Subcutaneous abdominal adipose tissue (tissue), 5 donors: ENCODE results near the gene SIGLEC14.
A peak's percentile ranks its signal among the peaks of the same experiment; 100 is the strongest.
"Not testable (repeated sequence)": the region's sequence is repeated elsewhere in the genome, so short reads cannot be mapped to it uniquely, and the experiment has no call there.

Experiments used
- H3K27ac ChIP-seq: one replicate; pipeline ENCODE4 v1.7.0; 2013; ENCODE audit warnings: low read depth, mild to moderate bottlenecking, inconsistent platforms, low read length, moderate library complexity
- H3K27me3 ChIP-seq, 5 donors: one replicate each; pipeline ENCODE4 v1.7.0; 2013; ENCODE audit warnings: low read length in 5 of 5, inconsistent platforms in 1 of 5; ENCODE audit not compliant: control insufficient read depth in 5 of 5, insufficient read depth in 4 of 5
- H3K36me3 ChIP-seq, 5 donors: one replicate each; pipeline ENCODE4 v1.7.0; 2013; ENCODE audit warnings: low read length in 5 of 5; ENCODE audit not compliant: control insufficient read depth in 5 of 5, insufficient read depth in 5 of 5
- H3K4me1 ChIP-seq, 5 donors: one replicate each; pipeline ENCODE4 v1.7.0; 2013; ENCODE audit warnings: low read length in 5 of 5, mild to moderate bottlenecking in 3 of 5, moderate library complexity in 1 of 5; ENCODE audit not compliant: control insufficient read depth in 5 of 5, insufficient read depth in 5 of 5
- H3K4me3 ChIP-seq, 5 donors: one replicate each; pipeline ENCODE4 v1.7.0; 2013; ENCODE audit warnings: low read length in 5 of 5, low read depth in 1 of 5
- H3K9ac ChIP-seq, 5 donors: one replicate each; pipeline ENCODE4 v1.7.0; 2013; ENCODE audit warnings: low read length in 5 of 5, mild to moderate bottlenecking in 4 of 5, moderate library complexity in 3 of 5
- H3K9me3 ChIP-seq, 5 donors: one replicate each; pipeline ENCODE4 v1.7.0; 2013; ENCODE audit warnings: low read length in 5 of 5; ENCODE audit not compliant: control insufficient read depth in 5 of 5
- donor health status: healthy.
- donor health status: healthy.
- donor health status: healthy.
- donor health status: healthy.
- donor health status: healthy.

The SIGLEC14 gene

DNA sequence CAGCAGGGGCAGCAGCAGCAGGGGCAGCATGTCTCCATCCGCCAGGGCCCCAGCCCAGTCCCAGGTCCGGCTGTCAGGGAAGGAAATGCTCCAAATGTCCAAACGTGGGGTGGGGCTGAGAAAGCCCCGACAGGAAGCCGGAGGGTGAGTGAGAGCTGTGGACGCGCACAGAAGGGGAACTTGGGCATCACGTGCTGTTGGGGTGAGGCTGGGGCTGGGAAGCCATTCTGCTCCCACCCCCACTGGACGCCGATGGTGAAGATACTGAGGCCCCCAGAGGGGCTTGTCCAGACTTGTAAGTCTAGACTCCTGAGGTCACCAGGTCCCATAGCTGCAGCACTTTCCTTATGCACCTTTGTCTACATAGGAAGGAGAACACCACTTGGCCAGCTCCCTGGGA, at the start of gene SIGLEC14:
SIGLEC14 (minus strand) TSS at position 96 of the 400 bp plus-strand sequence; CDS start at position 30, 66 bp downstream.
- Histone ChIP-seq H3K27me3 (peaks cover 1 to 17% (median 7%) of the 10 kb centered on the region in 5 donors), H3K4me1 (peaks cover 0 to 23% (median 3%) of the 10 kb centered on the region in 5 donors), H3K4me3 (peak within 1 kb of the TSS in 1 of 5 donors; percentile 40)
- not testable (repeated sequence) for H3K9ac ChIP-seq, H3K27ac ChIP-seq, H3K9me3 ChIP-seq, H3K36me3 ChIP-seq

GRCh38 chr19:51695702-51696315, 49.2 kb upstream of the SIGLEC14 start:
- Histone ChIP-seq H3K36me3 (peaks cover 0 to 72% (median 54%) of the 10 kb centered on the region in 5 donors), H3K4me1 (peaks cover 3 to 21% (median 19%) of the 10 kb centered on the region in 5 donors), H3K9ac (no peak overlapping the region), H3K9me3 (no peaks in the 10 kb centered on the region), H3K27ac (no peak overlapping the region), H3K4me3 (no peak overlapping the region), H3K27me3 (no peaks in the 10 kb centered on the region)

DNA sequence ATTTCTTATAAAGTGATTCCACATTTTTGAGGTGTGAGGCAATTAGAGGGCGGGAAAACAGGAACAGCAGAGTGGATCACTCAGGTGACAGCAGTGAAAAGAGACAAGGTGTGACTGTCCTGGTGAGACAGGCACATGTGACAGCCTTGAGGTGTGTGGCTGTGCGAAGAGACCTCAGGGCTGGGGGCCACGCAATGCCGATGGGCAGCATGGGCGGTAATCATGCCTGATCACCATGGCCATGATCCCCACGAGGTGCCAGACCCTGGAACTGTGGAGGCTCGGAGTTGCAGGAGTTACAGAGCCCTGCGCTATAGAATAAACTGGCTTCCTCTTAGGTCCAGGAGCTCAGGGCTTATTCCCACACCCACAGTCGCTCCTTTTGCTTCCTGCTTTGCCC, 48.5 kb upstream of the SIGLEC14 start:
- H3K27ac ChIP-seq = no peak overlapping the region
- peaks cover 0 to 72% (median 54%) of the 10 kb centered on the region in 5 donors for H3K36me3 ChIP-seq
- H3K9me3 ChIP-seq = no peaks in the 10 kb centered on the region
- H3K4me3 ChIP-seq = no peak overlapping the region
- no peak overlapping the region for H3K9ac ChIP-seq
- H3K27me3 ChIP-seq = no peaks in the 10 kb centered on the region
- H3K4me1 ChIP-seq = peaks cover 3 to 27% (median 25%) of the 10 kb centered on the region in 5 donors

DNA sequence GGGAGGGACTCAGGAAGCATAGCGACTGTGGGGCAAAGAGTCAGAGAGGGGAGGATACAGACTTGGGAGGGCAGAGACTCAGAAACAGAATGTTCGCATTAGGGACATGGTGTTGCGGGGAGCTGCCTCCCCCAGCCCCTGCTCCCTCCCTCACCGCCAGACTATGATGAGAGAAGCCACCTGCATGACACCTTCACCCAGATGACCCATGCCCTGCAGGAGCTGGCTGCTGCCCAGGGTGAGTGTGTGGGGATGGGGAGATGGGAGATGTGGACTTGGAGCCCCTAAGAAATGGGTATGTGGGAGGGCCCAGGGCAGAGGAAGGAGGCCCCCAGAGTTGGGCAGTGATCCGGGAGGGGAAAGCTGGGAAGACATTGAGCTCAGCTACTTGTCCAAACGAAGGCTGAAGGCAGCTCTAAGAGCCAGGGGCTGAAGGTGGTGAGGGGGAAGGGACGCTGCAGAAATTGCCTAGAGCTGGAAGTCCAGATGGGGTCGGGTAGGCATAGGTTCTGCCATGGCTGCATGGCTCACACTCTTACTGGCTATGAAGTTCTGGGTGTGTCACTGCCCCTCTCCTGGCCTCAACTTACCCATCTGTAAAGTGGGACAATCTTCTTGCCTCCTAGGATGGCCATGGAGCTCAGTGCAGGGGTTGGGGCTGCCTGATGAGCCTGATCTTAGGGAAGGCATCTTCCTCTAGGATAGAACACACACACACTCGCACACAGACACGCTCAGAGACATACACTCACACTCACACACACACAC, 47.9 kb upstream of the SIGLEC14 start:
- H3K4me3 ChIP-seq = no peak overlapping the region
- H3K27ac ChIP-seq = no peak overlapping the region
- H3K27me3 ChIP-seq = no peaks in the 10 kb centered on the region
- no peak overlapping the region for H3K9ac ChIP-seq
- H3K9me3 ChIP-seq = no peaks in the 10 kb centered on the region
- H3K4me1 ChIP-seq = peaks cover 3 to 31% (median 30%) of the 10 kb centered on the region in 5 donors
- H3K36me3 ChIP-seq = peaks cover 0 to 66% (median 51%) of the 10 kb centered on the region in 5 donors

GRCh38 chr19:51693819-51694218, 47.2 kb upstream of the SIGLEC14 start:
- no peaks in the 10 kb centered on the region for H3K9me3 ChIP-seq
- H3K4me3 ChIP-seq = no peak overlapping the region
- peaks cover 0 to 60% (median 45%) of the 10 kb centered on the region in 5 donors for H3K36me3 ChIP-seq
- H3K4me1 ChIP-seq = peaks cover 3 to 33% (median 30%) of the 10 kb centered on the region in 5 donors
- H3K27me3 ChIP-seq = no peaks in the 10 kb centered on the region
- no peak overlapping the region for H3K9ac ChIP-seq
- no peak overlapping the region for H3K27ac ChIP-seq

DNA sequence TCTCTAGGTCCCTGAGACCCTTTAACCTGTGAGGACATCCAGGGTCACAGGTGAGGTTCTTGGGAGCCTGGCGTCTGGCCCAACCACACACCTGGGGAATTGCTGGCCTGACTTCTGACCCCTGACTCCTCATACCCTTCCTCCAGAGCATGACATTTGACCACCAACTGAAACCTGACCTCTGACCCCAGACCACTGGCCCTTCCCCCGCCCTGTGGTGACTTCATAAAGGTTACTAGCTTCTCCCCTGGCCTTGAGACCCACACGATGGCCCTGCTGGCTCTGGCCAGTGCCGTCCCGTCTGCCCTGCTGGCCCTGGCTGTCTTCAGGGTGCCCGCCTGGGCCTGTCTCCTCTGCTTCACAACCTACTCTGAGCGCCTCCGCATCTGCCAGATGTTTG, 46.6 kb upstream of the SIGLEC14 start, which contains the start of gene SPACA6:
SPACA6 (plus strand) TSS at position 71 of the 400 bp plus-strand sequence; CDS start at position 268, 197 bp downstream.
- Histone ChIP-seq H3K9me3 (no peaks in the 10 kb centered on the region), H3K9ac (peak within 1 kb of the TSS; percentile 15 to 74 (median 34)), H3K4me1 (peaks cover 7 to 39% (median 35%) of the 10 kb centered on the region in 5 donors), H3K4me3 (peak within 1 kb of the TSS in 3 of 5 donors; percentile 27 to 81 (median 67)), H3K27ac (peak within 1 kb of the TSS; percentile 94), H3K27me3 (no peaks in the 10 kb centered on the region), H3K36me3 (peaks cover 0 to 54% (median 40%) of the 10 kb centered on the region in 5 donors)

DNA sequence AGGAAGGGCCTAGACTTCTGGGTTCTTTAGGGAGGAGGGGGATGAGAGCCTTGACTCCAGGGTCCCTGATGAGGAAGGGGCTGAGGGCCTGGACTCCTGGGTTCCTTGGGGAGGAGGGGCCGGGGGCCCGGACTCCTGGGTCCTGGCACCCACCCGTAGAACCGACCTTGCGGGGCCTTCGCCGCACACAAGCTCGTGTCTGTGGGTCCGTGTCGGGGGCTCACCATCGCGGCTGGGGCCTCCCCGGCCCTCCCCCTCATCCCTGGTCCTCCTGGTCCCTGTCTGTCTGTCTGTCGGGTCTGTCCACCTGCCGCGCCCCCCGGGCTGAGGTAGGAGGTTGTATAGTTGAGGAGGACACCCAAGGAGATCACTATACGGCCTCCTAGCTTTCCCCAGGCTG, 45.8 kb upstream of the SIGLEC14 start:
- H3K27me3 ChIP-seq = no peaks in the 10 kb centered on the region
- H3K36me3 ChIP-seq = peaks cover 0 to 46% (median 32%) of the 10 kb centered on the region in 5 donors
- no peaks in the 10 kb centered on the region for H3K9me3 ChIP-seq
- peak overlapping the region; percentile 15 to 74 (median 34) for H3K9ac ChIP-seq
- H3K4me3 ChIP-seq = no peak overlapping the region
- peak overlapping the region; percentile 94 for H3K27ac ChIP-seq
- H3K4me1 ChIP-seq = peaks cover 8 to 46% (median 43%) of the 10 kb centered on the region in 5 donors

GRCh38 chr19:51691584-51692428, 45.2 kb upstream of the SIGLEC14 start:
- Histone ChIP-seq H3K27me3 (no peaks in the 10 kb centered on the region), H3K36me3 (peaks cover 0 to 39% (median 25%) of the 10 kb centered on the region in 5 donors), H3K9me3 (no peaks in the 10 kb centered on the region), H3K27ac (peak overlapping the region; percentile 94), H3K9ac (peak overlapping the region; percentile 15 to 84 (median 59)), H3K4me1 (peaks cover 8 to 48% (median 44%) of the 10 kb centered on the region in 5 donors), H3K4me3 (peak overlapping the region; percentile 25 to 91 (median 73))

DNA sequence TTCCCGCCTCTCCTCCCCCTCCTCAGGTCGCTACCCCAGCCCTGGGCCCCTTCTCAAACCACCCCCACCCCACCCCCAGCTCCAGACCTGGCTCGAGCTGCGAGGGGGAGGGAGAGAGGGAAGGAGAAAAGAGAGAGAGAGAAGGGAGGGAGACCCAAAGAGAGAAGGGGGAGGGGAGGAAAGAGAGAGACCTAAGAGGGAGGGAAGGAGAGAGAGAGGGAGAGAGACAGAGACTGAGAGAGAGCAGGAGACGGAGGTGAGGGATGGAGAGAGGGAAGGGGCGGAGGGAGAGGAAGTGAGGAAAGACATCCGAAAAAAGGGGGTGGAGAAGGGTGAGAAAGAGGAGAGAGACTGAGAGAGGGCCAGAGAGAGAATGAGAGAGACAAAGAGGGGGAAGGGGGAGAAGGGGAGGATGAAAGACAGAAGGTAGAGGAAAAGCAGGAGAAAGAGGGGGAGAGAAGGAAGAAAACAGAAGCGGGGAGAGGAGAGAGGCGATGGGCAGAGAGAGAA, 44.5 kb upstream of the SIGLEC14 start:
- Histone ChIP-seq H3K9ac (peak overlapping the region; percentile 52 to 96 (median 74)), H3K27ac (peak overlapping the region; percentile 94), H3K4me1 (peaks cover 8 to 48% (median 44%) of the 10 kb centered on the region in 5 donors), H3K4me3 (peak overlapping the region; percentile 25 to 91 (median 73)), H3K9me3 (no peaks in the 10 kb centered on the region), H3K27me3 (no peaks in the 10 kb centered on the region), H3K36me3 (peaks cover 0 to 33% (median 19%) of the 10 kb centered on the region in 5 donors)
